HG02798 (cell line): ENCODE results near the gene DHCR24.

Experiments
- ATAC-seq: cut with Tn5 transposase; IDR thresholded peaks from one replicate; pipeline ENCODE4 v1.9.1; 2021; ENCODE audit warnings: mild to moderate bottlenecking; ENCODE audit not compliant: unreplicated experiment, poor library complexity

The DHCR24 gene

DNA sequence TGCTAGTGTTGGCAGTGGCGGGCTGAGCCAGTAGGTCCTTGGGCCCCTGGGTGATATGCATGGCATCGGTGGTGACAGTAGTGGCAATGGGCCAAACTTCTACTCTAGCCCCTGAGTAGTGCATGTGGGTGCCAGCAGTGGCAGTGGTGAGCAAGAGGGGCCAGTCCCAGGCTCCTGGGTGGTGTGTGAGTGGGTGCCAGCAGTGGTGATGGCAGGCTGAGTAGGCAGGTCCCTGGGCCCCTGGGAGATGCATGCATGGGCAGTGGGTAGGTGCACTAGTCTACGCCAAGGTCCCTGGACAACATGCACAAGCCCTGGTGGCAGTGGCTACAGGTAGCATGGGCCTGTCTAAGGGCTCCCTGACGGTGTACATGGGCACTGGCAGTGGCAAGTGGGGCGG, 61.3 kb downstream of the DHCR24 start:
- no peak for ATAC-seq

DNA sequence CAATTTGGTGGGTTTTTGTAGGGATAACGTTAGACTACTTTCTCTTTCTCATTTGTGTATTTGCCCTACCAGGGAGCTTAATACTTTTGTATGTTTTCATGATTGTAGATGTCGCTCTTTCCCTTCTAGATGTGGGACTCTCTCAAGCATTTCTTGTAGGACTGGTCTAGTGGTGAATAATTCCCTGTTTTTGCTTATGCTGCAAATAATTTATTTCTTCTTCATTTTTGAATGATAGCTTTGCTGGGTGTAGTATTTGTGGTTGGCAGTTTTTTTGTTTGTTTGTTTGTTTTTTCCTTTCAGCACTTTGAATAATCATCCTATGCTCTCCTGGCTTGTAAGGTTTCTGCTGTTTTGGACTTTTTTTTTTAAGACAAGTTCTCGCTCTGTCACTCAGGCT, 63.3 kb downstream of the DHCR24 start:
- no peak for ATAC-seq

- ATAC-seq: no peak
Observed at GRCh38 chr1:54819733-54820132, 67.3 kb downstream of the DHCR24 start.

GRCh38 chr1:54819195-54819536, 67.8 kb downstream of the DHCR24 start:
- no peak for ATAC-seq

DNA sequence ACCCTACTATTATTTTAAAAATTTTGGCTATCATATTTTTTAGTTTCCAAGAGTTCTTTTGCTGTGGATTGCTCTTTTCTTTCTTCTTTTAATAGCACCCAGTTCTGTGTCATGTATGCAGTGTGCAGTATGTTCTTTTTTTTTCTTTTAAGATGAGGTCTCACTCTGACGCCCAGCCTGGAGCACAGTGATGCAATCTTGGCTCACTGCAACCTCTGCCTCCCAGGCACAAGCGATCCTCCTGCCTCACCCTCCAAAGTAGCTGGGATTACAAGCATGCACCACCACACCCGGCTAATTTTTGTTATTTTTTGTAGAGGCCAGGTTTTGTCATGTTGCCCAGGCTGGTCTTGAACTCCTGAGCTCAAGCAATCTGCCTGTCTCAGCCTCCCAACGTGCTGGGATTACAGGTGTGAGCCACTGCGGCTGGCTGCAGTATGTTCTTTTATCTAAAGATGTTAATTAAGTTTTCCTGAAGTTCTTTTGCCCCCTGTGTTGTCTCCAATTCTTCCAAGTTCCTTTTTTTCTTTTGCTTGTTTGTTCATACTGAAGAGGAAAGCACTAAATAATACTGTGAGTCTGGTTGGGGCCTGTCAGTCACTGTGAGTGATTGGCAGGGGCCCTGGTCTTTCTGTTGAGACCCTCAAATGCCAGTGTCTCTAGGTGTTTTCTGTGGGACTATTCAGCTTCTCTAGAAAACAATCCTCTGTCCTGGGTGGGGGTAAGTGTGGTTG, 68.4 kb downstream of the DHCR24 start:
- ATAC-seq: no peak

- no peak for ATAC-seq
Observed at GRCh38 chr1:54816951-54817350, 70.0 kb downstream of the DHCR24 start.

GRCh38 chr1:54816130-54816529, 70.9 kb downstream of the DHCR24 start:
- no peak for ATAC-seq

DNA sequence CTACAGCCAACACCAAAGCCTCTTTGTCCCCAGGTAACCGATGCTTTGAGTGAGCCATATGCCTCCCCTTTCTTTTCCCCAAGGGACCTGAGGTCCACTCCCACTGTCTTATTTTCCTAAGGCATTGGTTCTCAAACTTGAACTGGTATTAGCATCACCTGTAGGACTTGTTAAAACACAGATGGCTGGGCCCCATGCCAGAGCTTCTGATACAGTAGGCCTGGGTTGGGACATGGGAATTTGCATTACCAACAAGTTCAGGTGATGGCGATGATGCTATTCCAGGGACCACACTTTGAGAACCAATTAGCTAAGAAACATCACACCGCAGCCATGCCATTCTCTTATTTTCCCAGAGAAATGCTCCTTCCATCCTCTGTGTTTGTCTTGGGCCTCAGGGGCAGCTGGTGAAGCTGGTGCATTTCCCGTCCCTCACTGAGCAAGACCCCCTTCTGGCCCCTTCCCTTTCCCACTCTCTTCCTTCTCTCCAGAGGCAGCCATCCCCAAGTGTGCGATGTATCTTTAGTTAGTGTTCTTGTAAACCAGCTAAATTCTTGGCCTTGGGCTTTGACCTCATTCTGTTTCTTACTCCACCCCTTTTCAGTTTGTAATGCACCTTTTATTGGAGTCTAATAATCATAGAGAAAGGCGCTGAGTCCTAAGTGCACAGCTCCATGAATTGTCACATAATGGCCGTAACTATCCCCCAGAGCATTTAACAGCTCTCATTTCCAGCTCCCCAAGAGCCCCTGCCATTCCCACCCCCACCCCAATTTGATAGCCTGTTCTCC, 71.7 kb downstream of the DHCR24 start:
- ATAC-seq: no peak

DNA sequence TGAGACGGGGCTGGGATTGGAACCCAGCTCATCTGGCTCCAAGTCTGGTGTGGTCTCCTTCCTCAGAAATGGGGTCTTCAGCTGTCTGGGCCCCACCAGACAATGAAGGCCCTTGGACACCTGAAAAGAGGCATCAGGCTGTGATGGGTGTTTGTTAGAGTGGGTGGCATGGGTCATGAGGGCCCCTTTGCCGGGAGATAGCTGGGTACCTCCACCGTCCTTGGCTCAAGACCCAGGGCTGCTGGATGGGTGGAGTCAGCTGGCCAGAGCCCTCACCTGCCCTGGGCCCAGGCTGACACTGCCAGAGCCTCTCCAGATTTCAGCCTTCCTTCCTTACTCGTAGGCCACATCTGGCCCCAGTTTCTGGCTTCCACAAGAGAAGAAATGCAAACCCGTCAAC, 72.4 kb downstream of the DHCR24 start:
- ATAC-seq: no peak

GRCh38 chr1:54814126-54814498, 72.9 kb downstream of the DHCR24 start:
- ATAC-seq: no peak

GRCh38 chr1:54813485-54814125, 73.4 kb downstream of the DHCR24 start:
- ATAC-seq: peak; percentile 6

DNA sequence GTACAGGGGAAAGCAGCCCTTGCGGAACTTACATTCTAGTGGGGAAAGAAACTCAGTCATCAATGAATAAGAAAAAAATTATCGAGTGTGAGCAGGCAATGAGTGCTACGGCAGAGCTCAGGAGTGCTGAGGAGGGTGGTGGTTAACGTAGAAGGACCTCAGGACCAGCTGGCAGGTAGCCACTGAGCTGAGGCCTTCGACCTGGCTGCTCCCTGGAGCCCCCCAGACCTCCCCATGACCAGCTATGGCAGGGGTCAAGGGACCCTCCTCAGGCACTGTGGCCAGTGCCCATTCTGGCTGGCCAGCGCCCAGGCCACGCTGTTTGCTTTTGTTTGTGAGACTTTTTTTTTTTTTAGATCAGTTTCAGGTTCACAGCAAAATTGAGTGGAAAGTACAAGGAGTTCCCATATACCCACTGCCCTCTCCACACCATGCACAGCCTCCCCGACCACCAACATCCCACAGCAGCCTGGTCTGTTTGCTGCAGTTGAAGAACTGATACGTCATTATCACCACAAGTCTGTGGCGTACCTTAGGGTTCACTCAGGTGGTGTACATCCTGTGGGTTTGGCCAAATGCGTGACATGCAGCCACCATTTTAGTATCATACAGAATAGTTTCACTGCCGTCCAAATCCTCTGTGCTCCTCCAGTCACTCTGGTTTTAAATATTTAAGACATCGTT, 74.1 kb downstream of the DHCR24 start:
- ATAC-seq: peak; percentile 47

DNA sequence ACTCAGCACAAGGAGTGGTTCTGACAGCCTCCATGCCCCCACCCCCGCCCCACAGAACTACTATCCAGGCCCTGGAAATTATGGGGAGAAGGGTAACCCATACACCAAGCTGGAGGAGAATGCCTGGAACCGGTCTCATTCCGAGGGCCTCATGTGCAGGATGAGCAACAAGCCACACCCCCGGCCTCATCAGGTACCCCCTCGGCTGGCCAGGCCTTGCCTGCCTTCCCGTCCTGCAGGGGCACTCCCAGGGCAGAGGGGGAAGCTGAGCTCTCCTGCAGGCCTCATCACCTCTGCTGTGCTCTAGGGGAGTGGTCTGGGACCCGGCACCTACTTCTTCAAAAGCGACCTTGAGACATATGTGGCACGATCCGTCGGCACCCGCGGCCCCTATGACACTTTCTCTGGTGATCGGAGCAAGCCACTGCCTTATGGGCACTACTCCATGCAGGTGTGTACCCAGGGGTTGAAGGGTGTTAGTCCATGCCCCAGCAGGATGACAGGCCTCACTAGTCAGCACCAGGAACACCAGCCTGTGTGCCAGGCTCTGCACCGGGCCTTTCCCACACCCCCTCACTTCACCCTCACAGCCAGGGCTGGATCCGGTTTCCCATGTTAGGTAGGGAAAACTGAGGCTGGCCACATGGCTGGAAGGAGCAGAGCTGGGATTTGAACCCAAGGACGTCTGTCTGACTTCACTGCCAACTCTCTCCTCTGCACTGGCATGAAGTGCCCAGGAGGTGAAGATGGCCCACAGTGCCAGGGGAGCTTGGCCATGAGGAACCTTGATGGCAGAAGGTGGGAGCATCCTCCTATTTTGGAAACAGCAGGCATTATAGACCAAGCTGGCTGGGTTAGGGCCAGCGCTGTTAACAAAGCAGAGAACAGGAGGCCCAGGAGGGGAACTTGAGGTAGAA, 75.0 kb downstream of the DHCR24 start:
- no peak for ATAC-seq

DNA sequence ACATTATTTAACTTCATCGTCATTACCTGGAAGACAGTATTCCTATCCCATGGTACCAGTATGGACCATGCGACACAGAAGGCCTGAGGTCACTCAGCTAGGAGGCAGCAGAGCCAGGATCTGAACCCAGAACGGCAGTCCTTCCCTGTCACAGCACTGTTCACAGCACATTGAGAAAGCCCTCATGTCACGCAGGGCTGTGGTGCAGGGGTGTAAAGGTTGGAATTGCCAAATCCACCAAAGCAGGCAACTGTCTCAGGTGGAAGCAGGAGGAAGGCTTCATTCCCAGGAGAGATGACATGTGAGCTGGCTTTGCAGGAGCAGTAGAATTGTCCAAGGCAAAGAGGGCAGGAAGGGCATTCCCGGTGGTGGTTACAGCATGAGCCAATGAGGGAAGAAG, 75.9 kb downstream of the DHCR24 start:
- ATAC-seq: no peak

DNA sequence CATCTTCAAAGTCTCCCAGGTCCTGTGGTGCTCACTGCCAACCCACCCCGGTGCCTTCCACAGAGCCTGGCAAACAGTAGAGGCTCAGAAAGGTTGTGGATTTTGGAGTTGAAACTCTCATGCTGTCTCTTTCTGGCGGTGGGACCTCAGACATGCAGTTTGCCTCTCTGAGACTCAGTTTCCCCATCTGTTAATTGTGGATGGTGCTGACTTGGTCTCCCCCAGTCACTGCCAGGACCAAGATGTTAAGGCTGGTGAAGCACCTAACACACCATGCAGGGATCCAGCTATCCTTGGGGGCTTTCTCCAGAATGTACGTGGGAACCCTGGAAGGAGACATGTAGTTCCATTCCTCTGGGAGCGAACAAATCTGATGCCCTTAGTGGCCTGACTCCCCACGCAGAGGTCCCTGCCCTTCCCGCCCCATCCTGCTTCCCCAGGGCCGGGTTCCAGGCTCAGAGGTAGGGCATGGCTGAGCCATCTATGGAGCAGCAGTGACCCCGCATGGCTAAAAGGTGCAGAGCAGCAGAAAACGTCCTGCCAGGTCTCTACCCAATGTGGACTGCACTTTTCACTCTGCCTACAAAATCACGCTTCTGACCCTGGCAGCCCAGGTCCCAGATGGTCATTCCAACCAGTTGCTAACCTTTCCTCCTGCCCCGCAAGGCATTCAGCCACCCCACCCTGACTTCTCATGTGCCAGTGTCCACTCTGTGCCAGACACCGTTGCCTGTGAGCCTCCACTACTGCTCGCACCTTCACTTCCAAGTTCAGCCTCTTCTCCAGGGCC, 76.6 kb downstream of the DHCR24 start:
- ATAC-seq: peak; percentile 74

- no peak for ATAC-seq
Observed at GRCh38 chr1:54809496-54810074, 77.4 kb downstream of the DHCR24 start.

DNA sequence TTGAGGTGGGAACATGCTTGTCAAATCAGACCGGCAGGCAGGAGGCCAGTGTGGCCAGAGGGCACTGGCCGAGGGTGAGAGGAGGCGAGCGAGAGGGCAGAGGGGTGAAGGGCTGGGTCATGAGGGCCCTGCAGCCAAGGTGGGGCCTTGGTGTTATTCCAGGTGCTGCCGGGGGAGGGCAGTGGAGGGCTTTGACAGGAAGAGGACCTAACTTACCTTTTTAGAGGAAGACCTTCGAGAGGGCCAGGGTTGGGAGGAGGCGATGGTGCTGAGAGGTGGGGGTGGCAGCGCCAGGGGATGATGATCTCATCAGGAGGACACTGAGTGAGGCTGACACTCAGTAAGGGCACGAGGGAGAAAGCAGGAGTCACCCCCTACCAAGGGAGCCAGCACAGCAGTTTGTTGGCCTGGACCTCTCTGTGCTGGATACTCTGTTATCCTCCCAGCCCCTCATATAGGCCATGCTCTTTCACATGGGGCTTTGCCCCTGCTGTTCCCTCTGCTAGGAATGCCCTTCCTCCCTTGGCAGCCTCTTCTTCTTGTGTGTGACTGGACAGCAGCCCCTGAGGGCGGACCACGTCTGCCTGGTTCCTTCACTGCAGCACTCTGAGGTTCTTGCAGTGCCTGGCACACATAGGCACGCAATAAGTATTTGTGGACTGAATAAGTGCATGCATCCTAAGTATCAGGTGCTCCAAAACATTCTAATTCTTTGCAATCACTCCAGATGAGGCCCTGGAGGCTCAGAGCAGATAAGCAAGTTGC, 78.4 kb downstream of the DHCR24 start:
- ATAC-seq: no peak

DNA sequence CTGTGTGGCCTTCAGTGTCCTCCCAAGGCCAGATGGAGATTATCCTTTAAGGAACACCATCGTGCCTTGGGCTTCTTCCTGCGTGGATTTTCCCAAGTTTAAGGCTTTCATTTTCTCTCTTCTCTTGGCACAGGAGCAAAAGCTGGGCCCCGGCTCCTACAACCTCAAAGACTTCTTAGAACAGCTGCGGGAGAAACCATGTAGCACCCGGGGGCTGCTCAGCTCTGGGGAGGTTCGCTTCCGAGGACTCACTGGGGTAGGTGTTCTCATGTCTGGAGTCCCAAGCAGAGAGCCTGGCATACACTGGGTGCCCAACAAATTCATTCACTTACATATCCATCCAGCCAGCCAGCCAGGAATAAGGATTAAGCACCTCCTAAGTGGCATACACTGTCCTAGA, 79.2 kb downstream of the DHCR24 start:
- ATAC-seq: no peak
